Head of caudate nucleus (tissue), 42 donors: ENCODE results near the gene TRIM44.
"Not testable (repeated sequence)": the region's sequence is repeated elsewhere in the genome, so short reads cannot be mapped to it uniquely, and the experiment has no call there.

Experiments
- DNase-seq, 42 donors: peaks; one replicate each; pipeline versions ENCODE4 v3.0.0 to v3.0.0-alpha.2; 2020 to 2021; ENCODE audit warnings: mixed read lengths in 7 of 42
- intact Hi-C: fragments of 100-400 bp; cut with DNase I; formaldehyde crosslinking; loops from one replicate; pipeline ENCODE4 v1.15.0; 2022

The TRIM44 gene

GRCh38 chr11:35662061-35662648 lies 420 bp upstream of the TRIM44 start:
- intact Hi-C loops = loop anchor here (2.0 to 10.0 kb wide), 2 partner anchors 43 to 153 kb away; partner anchors contain the start of gene FJX1
- peak in 10 of 42 donors; percentile 9 to 68 (median 16) for DNase-seq

DNA sequence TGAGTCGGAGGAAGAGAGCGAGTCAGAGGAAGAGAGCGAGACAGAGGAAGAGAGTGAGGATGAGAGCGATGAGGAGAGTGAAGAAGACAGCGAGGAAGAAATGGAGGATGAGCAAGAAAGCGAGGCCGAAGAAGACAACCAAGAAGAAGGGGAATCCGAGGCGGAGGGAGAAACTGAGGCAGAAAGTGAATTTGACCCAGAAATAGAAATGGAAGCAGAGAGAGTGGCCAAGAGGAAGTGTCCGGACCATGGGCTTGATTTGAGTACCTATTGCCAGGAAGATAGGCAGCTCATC lies 780 bp downstream of the TRIM44 start:
- intact Hi-C loops = loop anchor here (2.0 to 10.0 kb wide), 2 partner anchors 45 to 151 kb away; partner anchors contain the start of gene FJX1

DNA sequence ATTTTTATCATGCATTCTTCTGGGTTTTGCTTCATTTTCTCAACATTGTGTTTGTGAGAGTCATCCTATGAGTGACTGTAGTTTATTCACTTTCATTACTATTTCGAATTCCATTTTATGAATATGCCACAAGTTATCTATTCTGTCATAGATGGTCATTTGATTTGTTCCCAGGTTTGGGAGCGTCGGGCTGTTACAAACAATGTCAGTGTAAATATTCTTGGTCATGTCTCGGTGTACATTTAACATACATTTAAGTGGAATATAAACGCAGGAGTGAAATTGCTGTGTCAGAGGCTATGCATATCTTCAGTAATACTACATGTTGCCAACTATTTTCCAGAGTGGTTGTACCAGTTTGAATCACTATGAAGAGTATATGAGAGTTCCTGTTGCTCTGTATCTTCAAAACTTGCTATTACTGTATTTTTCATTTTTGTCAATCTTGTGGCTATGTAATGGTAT lies 2.4 kb downstream of the TRIM44 start:
- intact Hi-C loops = loop anchor here (10.0 kb wide), 1 partner anchor 150 kb away; no protein-coding TSS in a partner anchor
- DNase-seq = no peak

More for the DNA sequence above, 780 bp downstream of the TRIM44 start:
- DNase-seq = no peak

DNA sequence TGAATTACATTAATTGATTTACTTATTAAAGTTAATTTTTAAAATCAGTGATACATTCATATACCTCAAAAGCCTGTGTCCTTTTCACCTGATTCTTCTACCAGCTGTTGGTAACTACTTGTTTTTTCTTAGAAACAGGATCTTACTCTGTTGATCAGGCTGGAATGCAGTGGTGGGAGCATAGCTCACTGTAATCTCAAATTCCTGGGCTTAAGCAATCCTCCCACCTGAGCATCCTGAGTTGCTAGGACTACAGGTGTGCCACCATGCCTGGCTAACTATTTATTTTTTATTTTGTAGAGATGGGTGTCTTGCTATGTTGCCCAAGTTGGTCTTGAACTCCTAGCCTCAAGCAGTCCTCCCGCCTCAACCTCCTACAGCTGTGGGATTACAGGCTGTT lies 4.7 kb downstream of the TRIM44 start:
- intact Hi-C loops = loop anchor here (10.0 kb wide), 1 partner anchor 148 kb away; no protein-coding TSS in a partner anchor
- no peak for DNase-seq

DNA sequence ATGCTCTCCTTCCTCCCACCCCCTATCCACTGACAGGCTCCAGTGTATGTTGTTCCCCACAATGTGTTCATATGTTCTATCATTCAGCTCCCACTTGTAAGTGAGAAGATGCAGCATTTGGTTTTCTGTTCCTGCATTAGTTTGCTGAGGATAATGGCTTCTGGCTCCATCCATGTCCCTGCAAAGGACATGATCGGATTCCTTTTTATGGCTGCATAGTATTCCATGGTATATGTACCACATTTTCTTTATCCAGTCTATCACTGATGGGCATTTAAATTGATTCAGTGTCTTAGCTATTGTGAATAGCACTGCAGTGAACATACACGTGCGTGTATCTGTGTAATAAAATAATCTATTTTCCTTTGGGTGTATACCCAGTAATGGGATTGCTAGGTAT lies 5.8 kb downstream of the TRIM44 start:
- intact Hi-C loops = loop anchor here (10.0 kb wide), 1 partner anchor 146 kb away; no protein-coding TSS in a partner anchor
- DNase-seq = not testable (repeated sequence)

DNA sequence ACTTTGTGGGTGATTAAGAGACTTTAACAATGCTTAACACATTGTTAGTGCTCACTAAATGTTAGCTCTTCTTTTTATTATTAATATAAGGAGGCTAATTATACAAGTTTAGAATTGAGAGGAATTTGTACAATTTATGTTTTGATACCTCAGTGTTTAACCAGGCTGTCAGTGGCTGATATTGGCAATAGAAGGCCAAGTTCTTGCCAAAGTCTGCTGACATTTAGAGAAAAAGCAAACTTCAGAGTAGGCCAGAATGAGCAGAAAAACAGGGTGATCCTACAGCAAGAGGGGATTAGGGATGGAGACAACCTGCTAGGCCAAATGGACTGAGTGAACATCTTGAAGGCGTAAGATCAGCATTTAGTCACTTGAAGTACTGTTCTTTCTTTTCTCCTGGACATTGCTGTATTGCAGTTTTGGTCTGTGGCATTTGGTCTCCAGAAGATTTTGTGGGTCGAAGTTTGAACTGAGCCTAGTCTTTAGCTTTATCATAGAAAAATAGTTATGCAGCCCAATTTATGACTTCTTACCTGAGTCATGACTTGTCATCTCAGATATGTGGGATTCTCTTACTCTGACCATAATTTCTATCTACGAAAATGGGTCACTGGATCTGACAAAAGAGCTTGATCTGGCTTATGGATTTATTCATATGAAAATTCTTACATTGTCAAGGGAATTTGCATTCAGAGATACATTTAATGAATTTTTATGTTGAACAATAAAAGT lies 9.0 kb downstream of the TRIM44 start:
- DNase-seq = no peak
- intact Hi-C loops = no loop called here

- DNase-seq = no peak
- intact Hi-C loops = no loop called here
Measured at GRCh38 chr11:35672608-35673007, 10.0 kb downstream of the TRIM44 start.

- intact Hi-C loops = no loop called here
- DNase-seq = no peak
Measured at GRCh38 chr11:35675901-35676610, 13.5 kb downstream of the TRIM44 start.

DNA sequence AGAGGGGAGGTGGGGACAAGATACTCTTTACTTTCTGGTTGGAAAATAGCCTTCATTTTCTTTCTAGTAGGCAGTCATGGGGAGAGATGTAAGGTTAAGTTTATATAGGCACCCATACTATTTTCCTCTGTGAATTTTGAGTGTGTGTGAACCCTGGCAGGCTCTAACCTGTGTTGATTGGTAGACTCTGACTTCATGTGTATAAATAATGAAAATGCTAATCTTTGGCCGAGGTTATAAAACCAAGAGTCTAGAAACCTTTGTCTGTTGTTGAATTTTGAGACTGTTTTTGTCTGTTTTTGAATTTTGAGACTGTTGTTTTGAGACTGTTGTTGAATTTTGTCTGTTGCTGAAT lies 14.0 kb downstream of the TRIM44 start:
- intact Hi-C loops = no loop called here
- no peak for DNase-seq

GRCh38 chr11:35677904-35678303 lies 15.3 kb downstream of the TRIM44 start:
- DNase-seq = no peak
- intact Hi-C loops = no loop called here

GRCh38 chr11:35678471-35678870 lies 15.9 kb downstream of the TRIM44 start:
- intact Hi-C loops = no loop called here
- peak in 11 of 42 donors; percentile 1 to 58 (median 22) for DNase-seq

- DNase-seq = no peak
- intact Hi-C loops = no loop called here
Measured at GRCh38 chr11:35678975-35679374, 16.4 kb downstream of the TRIM44 start.

DNA sequence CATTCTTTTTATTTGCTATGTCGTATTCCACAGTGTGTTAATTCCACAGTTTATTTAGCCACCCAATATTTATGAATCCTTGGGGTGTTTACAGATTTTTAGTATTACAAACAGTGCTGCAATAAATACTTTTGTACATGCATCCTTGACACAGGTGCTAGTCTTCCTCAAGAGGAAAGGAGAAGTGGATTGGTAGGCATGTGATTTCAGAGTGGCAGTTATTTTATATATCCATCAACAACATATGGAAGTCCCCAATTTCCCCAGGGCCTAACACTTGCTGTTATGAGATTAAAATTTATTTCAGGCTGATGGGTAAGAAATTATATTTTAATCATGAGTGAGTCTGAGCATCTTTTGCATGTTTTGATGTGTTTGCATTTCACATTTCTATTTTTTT lies 17.9 kb downstream of the TRIM44 start:
- no peak for DNase-seq
- intact Hi-C loops = no loop called here

DNA sequence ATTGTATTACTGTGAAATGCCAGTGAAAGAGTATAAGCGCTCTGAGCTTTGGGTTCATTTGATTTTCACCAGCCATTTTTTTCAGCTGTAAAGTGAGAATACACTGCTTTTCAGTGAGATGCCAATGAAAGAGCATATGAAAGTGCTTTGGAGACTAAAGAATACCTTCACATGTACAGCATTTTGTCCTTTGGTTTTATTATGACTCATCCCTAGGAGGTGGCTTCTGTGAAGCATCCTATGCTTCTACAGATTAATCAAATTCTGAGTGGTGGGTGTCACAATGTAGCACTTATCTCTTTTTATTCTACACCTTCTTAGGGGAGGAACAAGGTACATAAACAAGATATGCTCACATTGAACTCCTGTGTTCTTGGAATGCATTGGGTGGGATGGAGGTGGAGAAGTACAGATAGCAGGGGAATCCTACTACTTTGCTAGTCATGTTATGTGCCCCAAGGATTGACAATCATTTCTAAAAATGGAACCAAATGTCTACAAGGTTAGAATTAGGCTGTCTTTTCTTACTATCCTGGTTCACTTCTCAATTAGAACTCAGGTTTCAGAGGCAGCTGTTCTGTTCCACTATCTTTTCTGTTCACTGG lies 18.7 kb downstream of the TRIM44 start:
- DNase-seq = peak in 5 of 42 donors; percentile 7 to 59 (median 25)

DNA sequence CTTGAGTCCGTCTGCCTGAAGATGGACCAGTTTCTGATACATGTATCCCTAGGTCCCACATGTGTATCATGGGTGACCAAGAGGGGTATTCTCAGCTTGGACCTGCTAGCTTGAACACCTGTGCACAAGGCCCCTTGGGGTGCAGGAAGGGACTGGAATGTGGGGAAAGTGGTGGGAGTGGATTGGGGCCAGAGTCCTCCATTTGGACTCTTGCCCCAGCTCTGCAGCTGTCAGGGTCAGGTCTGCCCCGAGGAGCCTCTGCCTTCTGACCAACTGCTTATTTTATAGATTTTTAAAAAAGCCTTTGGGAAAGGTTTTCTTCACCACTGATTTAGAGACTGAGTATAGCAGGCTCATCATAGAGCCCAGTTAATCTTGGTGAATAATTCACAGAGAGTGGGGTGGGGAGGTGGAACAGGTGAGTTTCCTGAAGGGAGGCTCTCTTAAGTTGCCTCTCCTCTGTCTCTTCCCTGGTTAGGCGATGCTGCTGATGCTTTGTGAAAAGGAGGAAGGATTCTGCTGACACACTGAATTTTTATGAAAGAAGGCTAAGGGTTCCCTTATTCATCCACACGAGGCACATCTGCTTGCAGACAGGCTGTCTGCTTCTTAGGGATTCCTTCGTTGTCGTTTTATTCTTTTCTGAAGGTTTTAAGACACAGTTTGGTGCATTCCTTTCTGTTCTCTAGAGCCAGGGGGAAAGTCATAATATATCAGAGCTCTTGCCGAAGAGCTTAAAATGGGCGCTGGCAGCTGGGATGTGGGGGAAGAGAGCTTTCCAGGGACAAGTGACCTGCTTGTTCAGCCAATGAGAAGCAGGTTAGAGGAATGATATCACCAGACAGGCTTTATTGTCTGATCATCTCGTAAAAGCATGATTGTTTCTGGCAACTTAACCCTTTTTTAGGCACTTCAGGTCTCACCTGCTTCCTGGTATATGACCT lies 19.9 kb downstream of the TRIM44 start:
- intact Hi-C loops = no loop called here
- peak in 14 of 42 donors; percentile 5 to 54 (median 26) for DNase-seq

More for the DNA sequence above, 18.7 kb downstream of the TRIM44 start:
- intact Hi-C loops = no loop called here

DNA sequence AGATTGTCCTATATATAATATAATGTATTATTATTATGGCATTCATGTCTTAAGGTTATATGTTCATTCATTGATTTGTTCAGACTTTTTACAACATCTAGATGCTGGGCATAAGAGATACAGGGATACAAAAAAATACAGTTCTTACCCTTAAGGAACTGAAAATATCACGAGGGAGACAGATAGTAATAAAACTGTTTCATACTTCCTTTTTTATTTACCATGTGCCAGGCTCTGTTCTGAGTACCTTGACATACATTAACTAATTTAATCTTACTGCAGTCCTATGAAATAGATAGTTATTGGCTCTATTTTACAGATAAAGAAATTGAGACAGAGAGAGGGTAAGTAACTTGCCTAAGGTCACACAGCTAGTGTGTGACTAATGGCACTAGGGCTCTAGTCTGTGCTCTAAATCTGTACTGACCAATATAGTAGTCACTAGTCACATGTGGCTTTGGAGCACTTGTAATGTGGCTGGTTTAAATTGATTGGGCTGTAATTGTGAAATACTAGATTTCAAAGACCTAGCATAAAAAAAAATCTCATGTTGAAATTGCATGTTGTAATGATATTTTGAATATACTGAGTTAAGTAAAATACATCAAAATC lies 21.3 kb downstream of the TRIM44 start:
- DNase-seq = no peak
- intact Hi-C loops = no loop called here

DNA sequence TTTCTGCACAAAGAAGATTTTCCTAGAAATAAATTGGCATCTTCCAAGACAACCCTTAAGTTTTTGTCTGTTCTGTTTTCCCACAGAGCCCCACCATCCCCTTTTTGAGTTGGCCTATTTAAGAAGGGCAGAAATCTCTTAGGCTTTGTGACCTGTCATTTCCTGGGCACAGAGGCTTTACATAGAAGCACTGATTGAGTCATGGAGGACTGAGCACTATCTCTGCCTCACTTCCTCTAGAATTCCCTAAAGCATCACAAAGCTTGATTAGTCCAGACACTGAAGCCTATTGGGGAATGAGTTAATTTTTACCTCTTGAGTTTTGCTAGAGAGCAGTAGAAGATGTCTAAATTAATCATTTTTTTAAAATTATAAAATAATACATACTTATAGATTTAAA lies 25.4 kb downstream of the TRIM44 start:
- no peak for DNase-seq
- intact Hi-C loops = no loop called here
